Ovary (tissue), 9 donors: ENCODE data around the gene C15orf39. TPM values are rescaled to one million over a fixed set of nuclear protein-coding genes. Genes with fewer than 3 reads are reported as not detected.
A peak's percentile ranks its signal among the peaks of the same experiment; 100 is the strongest.

Experiments
- DNase-seq, 5 donors: peaks; one replicate each; pipeline ENCODE4 v3.0.0-alpha.2; 2019 to 2020
- H3K27ac ChIP-seq, 2 donors: fragments of 200-600 bp; one replicate each; pipeline versions ENCODE4 v1.5.1 to v1.8.0; 2019 to 2022
- H3K27me3 ChIP-seq: fragments of 200-600 bp; one replicate; pipeline ENCODE4 v1.8.0; 2022
- H3K36me3 ChIP-seq: fragments of 200-600 bp; sonication (generic); one replicate; pipeline ENCODE4 v1.5.1; 2019
- H3K4me1 ChIP-seq: one replicate; pipeline ENCODE4 v1.8.1; 2013; ENCODE audit warnings: mild to moderate bottlenecking, moderate library complexity; ENCODE audit not compliant: insufficient read depth
- H3K4me3 ChIP-seq: fragments of 200-600 bp; sonication (generic); one replicate; pipeline ENCODE4 v1.5.1; 2017
- H3K9me3 ChIP-seq, 2 donors: fragments of 200-600 bp in 1 of 2; sonication (generic) in 1 of 2; one replicate each; pipeline versions ENCODE4 v1.5.1 to v1.8.1; 2013 to 2019; ENCODE audit warnings: mild to moderate bottlenecking in 1 of 2, moderate library complexity in 1 of 2
- EP300 ChIP-seq: sonication (generic); formaldehyde crosslinking; IDR thresholded peaks from one replicate; pipeline ENCODE4 v1.6.1; 2017; ENCODE audit warnings: antibody characterized with exemption
- POLR2A ChIP-seq: fragments of 450-650 bp; IDR thresholded peaks from one replicate; pipeline ENCODE4 v1.6.1; 2017; ENCODE audit warnings: antibody characterized with exemption, mild to moderate bottlenecking, moderate library complexity
- WGBS, 3 donors: extraction: QIAGEN DNeasy Blood & Tissue Kit in 1 of 3; methylation state at CpG; one replicate each; pipeline versions ENCODE4 v1.1.5 to v1.1.7; 2013 to 2017; 5-methylcytosine and 5-hydroxymethylcytosine counted together
- intact Hi-C, 4 donors: fragments of 100-400 bp; cut with DNase I; formaldehyde crosslinking; loops; one replicate each; pipeline versions ENCODE4 v1.11.0 to v1.15.1; 2022 to 2023
- polyA plus RNA-seq, 2 donors: library from polyadenylated mRNA; stranded (reverse); fragments of 200-250 nt in 1 of 2; fragments of 350-450 nt in 1 of 2; fragmentation: Illumina TruSeq in 1 of 2; extraction: RNeasy Lipid Tissue Mini Kit (QIAGEN cat#74804) in 1 of 2; gene quantifications; one replicate each; pipeline ENCODE4 v1.2.3, GENCODE V29; 2013 to 2014
- total RNA-seq, 7 donors: library from RNA; depleted of rRNA in 2 of 7; stranded (reverse); fragments of >200 nt in 2 of 7; fragmentation: NEBNext Ultra II Directional in 3 of 7; extraction: Animal tissue kit (Norgen Biotek cat#: 25700) in 3 of 7; gene quantifications; one replicate each; pipeline versions ENCODE4 v1.1.0 to v1.2.4, GENCODE V29; 2016 to 2023
- TF ChIP-seq, protein P1 (sequence below), 3 donors: fragments of 450-650 bp in 2 of 3; fragments of 200-600 bp in 1 of 3; IDR thresholded peaks; one replicate each; pipeline versions ENCODE4 v1.5.1 to v1.8.0; 2016 to 2022; ENCODE audit warnings: antibody characterized with exemption in 3 of 3, mild to moderate bottlenecking in 1 of 3
- donor health status: DM: no; HTN: no; CAD: no; lungs with moderate emphysema.
- donor health status: DM: no; HTN: no; CAD: no.
- donor health status: Bipolar disorder and iron deficiency.
- donor health status: DM: yes; HTN: yes; CAD: no.
- donor health status: DM: no; HTN: no; CAD: no.
- donor health status: DM: yes; HTN: yes; CAD: no.

The C15orf39 gene
- total and polyA plus RNA-seq, 9 donors: 4.8 to 66.1 (median 39.2) TPM

DNA sequence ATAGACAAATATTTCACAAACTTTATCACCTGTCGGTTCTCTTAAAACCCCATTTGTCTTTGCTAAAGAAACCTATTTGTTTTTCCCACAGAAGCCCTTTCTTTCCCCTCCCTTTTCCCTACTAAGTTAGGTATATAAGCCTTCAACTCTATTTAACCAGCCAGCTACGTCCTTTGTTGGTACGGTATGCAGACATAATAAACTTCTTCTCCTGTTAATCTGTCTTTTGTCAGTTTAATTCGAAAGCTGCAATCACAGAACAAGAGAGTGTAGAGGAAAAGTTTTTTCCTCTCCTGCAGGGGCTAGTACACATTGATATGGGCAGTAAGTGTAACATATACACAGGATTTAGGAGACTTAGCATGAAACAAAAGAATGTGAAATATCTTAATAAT, 21.9 kb upstream of the C15orf39 start:
- H3K4me3 ChIP-seq: no peak overlapping the region
- DNase-seq: no peak
- H3K27me3 ChIP-seq: no peaks in the 10 kb centered on the region
- no peaks in the 10 kb centered on the region for H3K36me3 ChIP-seq
- 38 to 46% (median 41%) methylated on average over 4 of the region's 4 CpGs for WGBS, 3 donors
- TF ChIP-seq EP300: no peak
- TF ChIP-seq, protein P1, sequence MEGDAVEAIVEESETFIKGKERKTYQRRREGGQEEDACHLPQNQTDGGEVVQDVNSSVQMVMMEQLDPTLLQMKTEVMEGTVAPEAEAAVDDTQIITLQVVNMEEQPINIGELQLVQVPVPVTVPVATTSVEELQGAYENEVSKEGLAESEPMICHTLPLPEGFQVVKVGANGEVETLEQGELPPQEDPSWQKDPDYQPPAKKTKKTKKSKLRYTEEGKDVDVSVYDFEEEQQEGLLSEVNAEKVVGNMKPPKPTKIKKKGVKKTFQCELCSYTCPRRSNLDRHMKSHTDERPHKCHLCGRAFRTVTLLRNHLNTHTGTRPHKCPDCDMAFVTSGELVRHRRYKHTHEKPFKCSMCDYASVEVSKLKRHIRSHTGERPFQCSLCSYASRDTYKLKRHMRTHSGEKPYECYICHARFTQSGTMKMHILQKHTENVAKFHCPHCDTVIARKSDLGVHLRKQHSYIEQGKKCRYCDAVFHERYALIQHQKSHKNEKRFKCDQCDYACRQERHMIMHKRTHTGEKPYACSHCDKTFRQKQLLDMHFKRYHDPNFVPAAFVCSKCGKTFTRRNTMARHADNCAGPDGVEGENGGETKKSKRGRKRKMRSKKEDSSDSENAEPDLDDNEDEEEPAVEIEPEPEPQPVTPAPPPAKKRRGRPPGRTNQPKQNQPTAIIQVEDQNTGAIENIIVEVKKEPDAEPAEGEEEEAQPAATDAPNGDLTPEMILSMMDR (IDR thresholded peaks at IDR 0.05): no peak
- no peak for TF ChIP-seq POLR2A
- H3K27ac ChIP-seq: peak overlapping the region in 1 of 2 donors; percentile 62
- intact Hi-C loops: loop anchor here in 1 of 4 donors (5.0 kb wide), 1 partner anchor 47 kb away; no protein-coding TSS in a partner anchor
- no peaks in the 10 kb centered on the region for H3K9me3 ChIP-seq
- peaks cover 32% of the 10 kb centered on the region for H3K4me1 ChIP-seq

DNA sequence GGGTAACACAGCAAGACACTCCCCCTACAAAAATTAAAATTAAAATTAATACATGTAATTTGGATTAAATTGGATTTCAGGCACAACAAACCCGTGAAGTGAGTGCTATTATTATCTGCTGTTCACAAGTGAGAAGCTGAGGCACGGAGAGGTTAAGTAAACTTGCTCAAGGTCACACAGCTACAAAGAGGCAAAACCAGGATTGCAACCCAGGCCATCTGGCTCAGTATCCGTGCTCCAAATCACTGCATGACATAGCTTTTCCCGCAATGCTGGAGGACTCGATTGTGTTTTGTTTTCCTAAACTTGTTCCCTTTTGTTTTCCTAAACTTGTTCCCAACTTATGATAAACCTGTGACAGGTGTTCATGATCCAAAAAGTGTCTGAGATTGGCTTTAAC, 19.9 kb upstream of the C15orf39 start:
- WGBS, 3 donors: 6 to 8% (median 7%) methylated on average over 5 of the region's 5 CpGs
- H3K4me1 ChIP-seq: peaks cover 31% of the 10 kb centered on the region
- no peak for TF ChIP-seq EP300
- TF ChIP-seq, protein P1 (IDR thresholded peaks at IDR 0.05): no peak
- no peak for TF ChIP-seq POLR2A
- DNase-seq: peak in 3 of 5 donors; percentile 9 to 35 (median 27)
- H3K4me3 ChIP-seq: no peak overlapping the region
- no peaks in the 10 kb centered on the region for H3K9me3 ChIP-seq
- no peaks in the 10 kb centered on the region for H3K27me3 ChIP-seq
- intact Hi-C loops: loop anchor here in 1 of 4 donors (5.0 kb wide), 1 partner anchor 49 kb away; no protein-coding TSS in a partner anchor
- peak overlapping the region in 1 of 2 donors; percentile 51 for H3K27ac ChIP-seq
- H3K36me3 ChIP-seq: no peaks in the 10 kb centered on the region

DNA sequence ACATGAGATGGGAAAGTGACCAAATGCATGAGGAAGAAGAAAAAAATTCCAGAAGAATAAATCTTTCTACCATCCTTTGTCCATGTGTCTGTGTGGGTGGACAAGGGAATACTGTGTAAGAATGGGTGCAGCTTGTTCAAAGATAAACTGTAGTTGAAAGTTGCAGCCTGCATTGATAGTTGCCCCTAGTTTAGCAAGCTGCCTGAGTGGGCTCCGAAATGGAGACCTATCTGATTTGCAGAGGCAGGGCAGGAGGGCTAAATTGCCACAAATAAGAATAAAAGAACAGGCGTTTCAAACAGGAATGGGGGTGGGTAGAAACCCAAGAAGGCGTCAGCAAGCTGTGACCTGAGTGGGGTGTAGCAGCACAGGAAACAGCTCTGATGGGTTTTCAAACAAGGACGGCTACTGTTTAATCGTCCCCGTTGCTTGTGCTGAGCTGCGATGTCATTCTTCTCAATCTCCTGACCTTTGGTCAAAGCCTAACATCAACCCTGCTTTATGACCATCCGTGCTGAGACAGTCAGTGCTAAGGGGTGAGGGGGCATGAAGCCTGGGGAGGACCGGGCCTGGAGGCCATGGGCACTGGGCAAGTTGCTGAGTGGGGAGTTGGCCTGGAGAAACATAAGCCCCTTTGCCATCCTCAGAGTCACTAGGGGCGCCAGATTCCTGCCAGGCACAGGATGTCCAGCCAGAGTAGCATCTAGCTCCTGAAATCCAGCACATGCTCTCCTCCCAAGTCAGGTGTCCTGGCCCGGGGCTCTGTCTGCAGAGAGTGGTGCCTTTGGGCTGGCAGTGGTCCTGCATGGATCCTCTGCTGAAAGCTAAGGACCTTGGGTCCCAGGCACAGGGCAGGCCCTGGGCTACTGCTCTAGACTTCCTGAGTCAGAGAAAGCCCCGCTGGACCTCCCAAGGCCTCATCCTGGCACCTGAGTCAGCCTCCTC, 19.2 kb upstream of the C15orf39 start:
- peak overlapping the region in 1 of 2 donors; percentile 51 for H3K27ac ChIP-seq
- H3K4me1 ChIP-seq: peaks cover 31% of the 10 kb centered on the region
- H3K9me3 ChIP-seq: no peaks in the 10 kb centered on the region
- no peaks in the 10 kb centered on the region for H3K36me3 ChIP-seq
- 46 to 48% (median 47%) methylated on average over 11 to 12 of the region's 12 CpGs for WGBS, 3 donors
- TF ChIP-seq, protein P1 (IDR thresholded peaks at IDR 0.05): no peak
- TF ChIP-seq EP300: no peak
- no peak for TF ChIP-seq POLR2A
- H3K27me3 ChIP-seq: no peaks in the 10 kb centered on the region
- H3K4me3 ChIP-seq: no peak overlapping the region
- peak in 3 of 5 donors; percentile 28 to 53 (median 36) for DNase-seq
- intact Hi-C loops: loop anchor here in 1 of 4 donors (5.0 kb wide), 1 partner anchor 50 kb away; no protein-coding TSS in a partner anchor

DNA sequence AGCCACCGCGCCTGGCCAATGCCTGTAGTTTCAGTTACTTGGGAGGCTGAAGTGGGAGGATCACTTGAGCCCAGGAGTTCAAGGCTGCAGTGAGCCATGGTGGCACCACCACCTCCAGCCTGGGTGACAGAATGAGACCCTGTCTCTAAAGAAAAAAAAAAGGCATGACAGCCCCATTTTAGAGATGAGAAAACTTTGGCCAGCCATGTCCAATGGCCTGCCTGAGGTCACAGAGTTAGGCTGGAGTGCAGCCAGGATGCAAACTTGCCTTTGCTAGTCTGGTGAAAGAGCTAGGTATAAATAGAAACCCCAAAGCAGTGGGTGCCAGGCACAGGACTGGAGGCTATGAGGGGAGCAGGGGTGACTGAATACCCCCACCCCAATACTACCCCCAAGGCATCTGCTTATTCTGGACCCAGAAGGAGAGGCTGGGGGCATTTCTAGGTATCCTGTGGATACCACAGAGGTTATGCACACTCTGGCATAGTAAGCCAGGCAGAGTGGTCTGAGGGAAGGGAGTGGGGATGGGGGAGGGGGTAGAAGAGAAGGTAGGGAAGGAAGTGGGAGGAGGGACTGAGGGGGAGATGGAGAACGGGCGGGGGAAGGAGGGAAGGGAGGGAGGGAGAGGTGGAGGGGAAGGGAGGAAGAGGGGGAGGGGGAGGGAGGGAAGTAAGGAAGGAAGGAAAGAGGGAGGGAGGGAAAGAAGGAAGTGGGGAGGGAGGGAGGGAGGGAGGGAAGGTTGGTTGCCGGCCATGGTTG, 16.2 kb upstream of the C15orf39 start:
- H3K36me3 ChIP-seq: no peaks in the 10 kb centered on the region
- intact Hi-C loops: no loop called here
- H3K4me1 ChIP-seq: peaks cover 14% of the 10 kb centered on the region
- TF ChIP-seq POLR2A (no peak), EP300 (no peak)
- TF ChIP-seq, protein P1 (IDR thresholded peaks at IDR 0.05): no peak
- H3K27ac ChIP-seq: no peak overlapping the region
- 70 to 76% (median 75%) methylated on average over 5 of the region's 5 CpGs for WGBS, 3 donors
- peak in 2 of 5 donors; percentile 31 to 35 for DNase-seq
- H3K9me3 ChIP-seq: no peaks in the 10 kb centered on the region
- H3K4me3 ChIP-seq: no peak overlapping the region
- H3K27me3 ChIP-seq: no peaks in the 10 kb centered on the region
